A549 (cell line): Measurements from ENCODE around the gene SLC16A5. TPM values are rescaled to one million over a fixed set of nuclear protein-coding genes. Genes with fewer than 3 reads are reported as not detected.
A peak's percentile ranks its signal among the peaks of the same experiment; 100 is the strongest.

Source experiments
- ATAC-seq, 2 experiments: fragments of 200-7000 bp in 1 of 2; fragments of >200 bp in 1 of 2; cut with Nextera tagmentation in 1 of 2; cut with Tn5 transposase in 1 of 2; 3 replicates each; pipeline versions ENCODE4 v1.8.0 to v1.9.1; 2018 to 2020; ENCODE audit warnings: mild to moderate bottlenecking in 1 of 2, moderate library complexity in 1 of 2
- CTCF ChIA-PET: fragments of 300-600 bp; sonication (Branson Sonifier 250); formaldehyde crosslinking; extraction: SDS; loops from one replicate; lab custom pipeline; 2021; ENCODE audit warnings: antibody characterized with exemption, inconsistent platforms; lab: Yijun Ruan, JAX
- POLR2A ChIA-PET: fragments of 350-600 bp; formaldehyde crosslinking; extraction: SDS; loops from one replicate; lab custom pipeline; 2021; ENCODE audit warnings: antibody characterized with exemption, inconsistent platforms; lab: Yijun Ruan, JAX
- DNase-seq, 2 experiments: peaks; one replicate each; pipeline versions ENCODE4 v3.0.0 to v3.0.0-alpha.2; 2011 to 2016; ENCODE audit warnings: low read depth in 1 of 2, low spot score in 1 of 2
- FAIRE-seq: peaks from 2 replicates; lab custom pipeline; 2011; peaks lifted over from hg19 to GRCh38; lab: Jason Lieb, UNC
- H3K27ac ChIP-seq, 2 experiments: fragments of >200 bp; sonication (Bioruptor Twin); formaldehyde crosslinking; 3 replicates each; pipeline ENCODE4 v1.5.1; 2016 to 2017
- H3K4me1 ChIP-seq: fragments of >200 bp; sonication (Bioruptor Twin); formaldehyde crosslinking; 3 replicates; pipeline ENCODE4 v1.6.1; 2016
- H3K4me2 ChIP-seq: fragments of >200 bp; sonication (Bioruptor Twin); formaldehyde crosslinking; 3 replicates; pipeline ENCODE4 v1.6.1; 2016
- H3K4me3 ChIP-seq: fragments of >200 bp; sonication (Bioruptor Twin); formaldehyde crosslinking; 3 replicates; pipeline ENCODE4 v1.5.1; 2016
- H3K9me3 ChIP-seq: fragments of >200 bp; sonication (Bioruptor Twin); formaldehyde crosslinking; 3 replicates; pipeline ENCODE4 v1.6.1; 2016
- ATOH8 ChIP-seq: fragments of 250-450 bp; sonication (Bioruptor Pico); IDR thresholded peaks from 2 replicates; pipeline ENCODE4 v1.5.0; 2020; ENCODE audit warnings: low read depth, mild to moderate bottlenecking, moderate library complexity
- BHLHE40 ChIP-seq: IDR thresholded peaks from 2 replicates; pipeline ENCODE4 v1.6.1; 2012; ENCODE audit warnings: low read depth, low read length, inconsistent platforms
- CBX8 ChIP-seq: fragments of 200-600 bp; sonication (generic); IDR thresholded peaks from 2 replicates; pipeline ENCODE4 v1.6.1; 2016
- CTCF ChIP-seq: fragments of >200 bp; sonication (Bioruptor Twin); formaldehyde crosslinking; IDR thresholded peaks from 3 replicates; pipeline ENCODE4 v1.5.1; 2016
- EHF ChIP-seq: fragments of 250-450 bp; sonication (Bioruptor Pico); IDR thresholded peaks from 2 replicates; pipeline ENCODE4 v1.5.0; 2020; ENCODE audit warnings: mild to moderate bottlenecking
- EHMT2 ChIP-seq: fragments of 200-600 bp; sonication (generic); IDR thresholded peaks from 2 replicates; pipeline ENCODE4 v1.6.1; 2016; ENCODE audit warnings: antibody characterized with exemption, low read depth, mild to moderate bottlenecking, moderate library complexity
- ESRRA ChIP-seq: fragments of 150-350 bp; IDR thresholded peaks from 2 replicates; pipeline ENCODE4 v1.6.1; 2014; ENCODE audit warnings: mild to moderate bottlenecking, low read length, borderline replicate concordance
- HOXB13 ChIP-seq: fragments of 250-450 bp; sonication (Bioruptor Pico); IDR thresholded peaks from 2 replicates; pipeline ENCODE4 v1.5.0; 2020; ENCODE audit warnings: low read depth, mild to moderate bottlenecking, moderate library complexity
- HOXB5 ChIP-seq: fragments of 250-450 bp; sonication (Bioruptor Pico); IDR thresholded peaks from 2 replicates; pipeline ENCODE4 v1.5.0; 2020; ENCODE audit warnings: mild to moderate bottlenecking, moderate library complexity
- JUN ChIP-seq, 2 experiments: fragments of >200 bp; sonication (Bioruptor Twin); formaldehyde crosslinking; IDR thresholded peaks; 2 replicates in 1 of 2; 3 replicates in 1 of 2; pipeline ENCODE4 v1.6.1; 2016 to 2017
- JUNB ChIP-seq: fragments of >200 bp; sonication (Bioruptor Twin); formaldehyde crosslinking; IDR thresholded peaks from 2 replicates; pipeline ENCODE4 v1.6.1; 2016
- KDM1A ChIP-seq: fragments of 200-600 bp; sonication (generic); IDR thresholded peaks from 2 replicates; pipeline ENCODE4 v1.6.1; 2016; ENCODE audit warnings: low read depth, mild to moderate bottlenecking
- KDM5A ChIP-seq: fragments of 200-600 bp; sonication (generic); IDR thresholded peaks from 2 replicates; pipeline ENCODE4 v1.6.1; 2016; ENCODE audit warnings: antibody characterized with exemption, mild to moderate bottlenecking
- MAFK ChIP-seq: fragments of 450-650 bp; IDR thresholded peaks from 2 replicates; pipeline ENCODE4 v1.6.1; 2014; ENCODE audit not compliant: partially characterized antibody
- MAX ChIP-seq: IDR thresholded peaks from 2 replicates; pipeline ENCODE4 v1.6.1; 2012
- NPAS2 ChIP-seq: fragments of 250-450 bp; sonication (Bioruptor Pico); IDR thresholded peaks from 2 replicates; pipeline ENCODE4 v1.8.0; 2022; ENCODE audit warnings: mild to moderate bottlenecking, moderate library complexity, borderline replicate concordance
- NR3C1 ChIP-seq: fragments of >200 bp; sonication (Bioruptor Twin); formaldehyde crosslinking; IDR thresholded peaks from 3 replicates; pipeline ENCODE4 v1.6.1; 2017
- PBX3 ChIP-seq: IDR thresholded peaks from 2 replicates; pipeline ENCODE4 v1.6.1; 2012
- POLR2AphosphoS2 ChIP-seq: conservative IDR thresholded peaks from 2 replicates; pipeline ENCODE4 v1.6.1; 2012; ENCODE audit warnings: low read length, improper control_type of control experiment, inconsistent platforms
- RARB ChIP-seq: fragments of 250-450 bp; sonication (Bioruptor Pico); IDR thresholded peaks from 2 replicates; pipeline ENCODE4 v1.8.0; 2021; ENCODE audit warnings: mild to moderate bottlenecking, moderate library complexity
- RCOR1 ChIP-seq: fragments of 150-350 bp; IDR thresholded peaks from 2 replicates; pipeline ENCODE4 v1.6.1; 2014; ENCODE audit warnings: antibody characterized with exemption, low read length, low read depth
- RNF2 ChIP-seq: fragments of 200-600 bp; sonication (generic); IDR thresholded peaks from 2 replicates; pipeline ENCODE4 v1.6.1; 2016; ENCODE audit warnings: low read depth, mild to moderate bottlenecking, antibody characterized with exemption, moderate library complexity, borderline replicate concordance
- TFCP2L1 ChIP-seq: fragments of 250-450 bp; sonication (Bioruptor Pico); IDR thresholded peaks from 2 replicates; pipeline ENCODE4 v1.5.0; 2021; ENCODE audit warnings: mild to moderate bottlenecking
- TP53 ChIP-seq: fragments of 250-450 bp; sonication (Bioruptor Pico); IDR thresholded peaks from 2 replicates; pipeline ENCODE4 v1.5.0; 2021; ENCODE audit warnings: mild to moderate bottlenecking, moderate library complexity
- ZFP36 ChIP-seq: fragments of 450-650 bp; IDR thresholded peaks from 2 replicates; pipeline ENCODE4 v1.6.1; 2014; ENCODE audit warnings: borderline replicate concordance; ENCODE audit not compliant: partially characterized antibody
- ZNF302 ChIP-seq: fragments of 250-450 bp; sonication (Bioruptor Pico); IDR thresholded peaks from 2 replicates; pipeline ENCODE4 v1.9.0; 2021; ENCODE audit warnings: inconsistent platforms, mild to moderate bottlenecking, moderate library complexity
- ZSCAN20 ChIP-seq: fragments of 250-450 bp; sonication (Bioruptor Pico); IDR thresholded peaks from 2 replicates; pipeline ENCODE4 v1.8.0; 2022; ENCODE audit warnings: mild to moderate bottlenecking, moderate library complexity
- WGBS: methylation state at CpG from one replicate; pipeline ENCODE4 v1.1.6; 2017; ENCODE audit errors: missing lambda C conversion rate; 5-methylcytosine and 5-hydroxymethylcytosine counted together
- polyA plus RNA-seq, 4 experiments: library from polyadenylated mRNA; depleted of rRNA in 3 of 4; stranded (reverse); fragments of >200 nt; fragmentation: RNase III in 1 of 4; extraction: RNeasy Plus Mini Kit Qiagen cat#74134 plus additional on column Dnase treatment in 1 of 4; gene quantifications; 2 replicates in 3 of 4; 3 replicates in 1 of 4; pipeline ENCODE4 v1.2.3, GENCODE V29; 2011 to 2017

SLC16A5 gene
- polyA plus RNA-seq, 2 of the 4 experiments (the other 2 are of a cell fraction), result 19.0 to 27.2 TPM

- Histone ChIP-seq H3K9me3 (no peaks in the 10 kb centered on the region), H3K4me1 (peaks cover 67% of the 10 kb centered on the region), H3K4me2 (peak overlapping the region; percentile 93), H3K4me3 (no peak overlapping the region), H3K27ac (peak overlapping the region; percentile 92 to 97)
- 13% methylated on average over 3 of the region's 4 CpGs for WGBS
- DNase-seq (no peak), ATAC-seq (peak; percentile 35 to 52), FAIRE-seq (no peak)
- no peak for TF ChIP-seq EHMT2
- TF ChIP-seq ZNF302 (CRISPR knock-in tag), result no peak
- 0 out of 2 replicates have a peak, but pooled peaks have one; percentile 35 for TF ChIP-seq TFCP2L1 (CRISPR knock-in tag)
- TF ChIP-seq TP53 (CRISPR knock-in tag), result peak; percentile 88; the same call in 1 of the 2 replicates
- peak; percentile 74 for TF ChIP-seq EHF (CRISPR knock-in tag)
- TF ChIP-seq HOXB5 (CRISPR knock-in tag), result peak; percentile 12
- TF ChIP-seq RCOR1, result no peak
- TF ChIP-seq ZSCAN20 (CRISPR knock-in tag), result 0 out of 2 replicates have a peak, but pooled peaks have one; percentile 69
- ChIA-PET POLR2A (interaction anchor here (0.5 to 2.3 kb wide), 15 partner anchors 9 to 252 kb away, joined by 4 to 56 read pairs (median 9); partner anchors contain the start of genes ARMC7, FDXR, JPT1 and SLC16A5), CTCF (interaction anchor here (0.6 to 81.8 kb wide), 10 partner anchors 4 to 167 kb away, joined by 3 to 3429 read pairs (median 7); partner anchors contain the start of genes ARMC7, ATP5PD, KCTD2 and NT5C)
These were observed 37.0 kb downstream of the SLC16A5 start for GRCh38 chr17:75124819-75125162.

GRCh38 chr17:75125984-75126383 lies 38.2 kb downstream of the SLC16A5 start:
- peak overlapping the region; percentile 93; the same call in 1 of the 3 replicates for H3K4me2 ChIP-seq
- DNase-seq (peak in 1 of 2 experiments; percentile 54), FAIRE-seq (no peak), ATAC-seq (no peak)
- peak overlapping the region; percentile 92 to 97 for H3K27ac ChIP-seq
- H3K4me3 ChIP-seq, result no peak overlapping the region
- H3K4me1 ChIP-seq, result peaks cover 75% of the 10 kb centered on the region
- H3K9me3 ChIP-seq, result no peaks in the 10 kb centered on the region
- ChIA-PET CTCF (interaction anchor here (2.9 to 81.8 kb wide), 4 partner anchors 5 to 164 kb away, joined by 10 to 3429 read pairs (median 1986); partner anchors contain the start of genes ARMC7, ATP5PD, KCTD2 and NT5C), POLR2A (interaction anchor here (1.3 to 7.0 kb wide), 2 partner anchors 12 to 30 kb away, joined by 6 to 70 read pairs; no protein-coding TSS in a partner anchor)
- no peak for TF ChIP-seq CTCF
- no peak for TF ChIP-seq KDM1A
- no peak for TF ChIP-seq MAFK
- no peak for TF ChIP-seq ZFP36
- no peak for TF ChIP-seq CBX8
- TF ChIP-seq ESRRA, result no peak
- TF ChIP-seq RARB (CRISPR knock-in tag), result no peak
- TF ChIP-seq JUNB, result no peak
- TF ChIP-seq PBX3, result no peak
- WGBS, result 83% methylated on average over 3 of the region's 3 CpGs

- peak overlapping the region in 1 of 2 experiments; percentile 97; a peak in 3 of 6 replicates for H3K27ac ChIP-seq
- H3K4me3 ChIP-seq, result no peak overlapping the region
- FAIRE-seq (no peak), DNase-seq (no peak), ATAC-seq (no peak)
- WGBS, result 95% methylated on average over 8 of the region's 8 CpGs
- ChIA-PET CTCF (interaction anchor here (24.2 to 81.8 kb wide), 3 partner anchors 6 to 80 kb away, joined by 543 to 3429 read pairs (median 3429); partner anchors contain the start of genes ARMC7, ATP5PD, KCTD2 and NT5C), POLR2A (interaction anchor here (0.7 to 7.0 kb wide), 3 partner anchors 13 to 46 kb away, joined by 5 to 70 read pairs (median 6); no protein-coding TSS in a partner anchor)
- H3K4me2 ChIP-seq, result no peak overlapping the region
- H3K4me1 ChIP-seq, result peaks cover 76% of the 10 kb centered on the region
- H3K9me3 ChIP-seq, result no peaks in the 10 kb centered on the region
- TF ChIP-seq MAX, result no peak
- TF ChIP-seq KDM5A, result no peak
- TF ChIP-seq JUN (IDR thresholded peaks at IDR 0.05), result no peak; a peak in 2 of 5 replicates
- TF ChIP-seq KDM1A, result no peak
- no peak for TF ChIP-seq NR3C1
- TF ChIP-seq CTCF, result no peak
- TF ChIP-seq HOXB13, result no peak
- no peak for TF ChIP-seq POLR2AphosphoS2
- TF ChIP-seq NPAS2 (CRISPR knock-in tag), result no peak
- no peak for TF ChIP-seq JUNB
- no peak for TF ChIP-seq RNF2
- no peak for TF ChIP-seq BHLHE40
- no peak for TF ChIP-seq TP53 (CRISPR knock-in tag)
- TF ChIP-seq ATOH8, result no peak
- TF ChIP-seq ZFP36, result no peak
These were observed 39.2 kb downstream of the SLC16A5 start for GRCh38 chr17:75126954-75127353.
